Neural cell (in vitro differentiated cells): Measurements from ENCODE around the gene PGLYRP1. TPM values are rescaled to one million over a fixed set of nuclear protein-coding genes. Genes with fewer than 3 reads are reported as not detected.

Experiments
- H2AFZ ChIP-seq: fragments of 200-600, 300-800 bp; sonication (generic), shearing (Covaris generic); 2 replicates; pipeline ENCODE4 v1.6.0; 2014; ENCODE audit warnings: low read depth, mild to moderate bottlenecking, antibody characterized with exemption, low read length, moderate library complexity
- H3F3A ChIP-seq: fragments of 200-600 bp; shearing (Covaris generic); 2 replicates; pipeline ENCODE4 v1.6.1; 2016; ENCODE audit warnings: mild to moderate bottlenecking, moderate library complexity, mixed read lengths, antibody characterized with exemption, low read length; ENCODE audit not compliant: insufficient read depth, poor library complexity, severe bottlenecking
- H3K27ac ChIP-seq: fragments of 200-600, 300-800 bp; sonication (generic), shearing (Covaris generic); 2 replicates; pipeline ENCODE4 v1.5.1; 2014; ENCODE audit warnings: mild to moderate bottlenecking, low read length, moderate library complexity
- H3K27me3 ChIP-seq: fragments of 300-800, 200-600 bp; sonication (generic), shearing (Covaris generic); 2 replicates; pipeline ENCODE4 v1.6.0; 2014; ENCODE audit warnings: mild to moderate bottlenecking, low read depth, low read length, moderate library complexity; ENCODE audit not compliant: insufficient read depth
- H3K36me3 ChIP-seq: fragments of 300-800, 200-600 bp; sonication (generic), shearing (Covaris generic); 2 replicates; pipeline ENCODE4 v1.5.1; 2014; ENCODE audit warnings: mild to moderate bottlenecking, antibody characterized with exemption, low read length, moderate library complexity; ENCODE audit not compliant: insufficient read depth
- H3K4me2 ChIP-seq: fragments of 300-800, 200-600 bp; sonication (generic), shearing (Covaris generic); 2 replicates; pipeline ENCODE4 v1.6.0; 2014; ENCODE audit warnings: mild to moderate bottlenecking, low read length
- H3K4me3 ChIP-seq: fragments of 300-800, 200-600 bp; sonication (generic), shearing (Covaris generic); 2 replicates; pipeline ENCODE4 v1.5.1; 2014; ENCODE audit warnings: mild to moderate bottlenecking, low read length, moderate library complexity
- H3K79me2 ChIP-seq: fragments of 200-600 bp; shearing (Covaris generic); replicated peaks from 2 replicates; pipeline ENCODE4 v1.6.0; 2014; ENCODE audit warnings: mild to moderate bottlenecking, low read length, moderate library complexity; ENCODE audit not compliant: insufficient read depth
- H3K9ac ChIP-seq: fragments of 300-800, 200-600 bp; sonication (generic), shearing (Covaris generic); 2 replicates; pipeline ENCODE4 v1.6.1; 2016; ENCODE audit warnings: mild to moderate bottlenecking, low read length, mixed read lengths
- H3K9me2 ChIP-seq: fragments of 200-600 bp; shearing (Covaris generic); 2 replicates; pipeline ENCODE4 v1.6.1; 2016; ENCODE audit warnings: mild to moderate bottlenecking, low read length, mixed read lengths; ENCODE audit not compliant: insufficient read depth
- H3K9me3 ChIP-seq: fragments of 200-600, 300-800 bp; sonication (generic), shearing (Covaris generic); 2 replicates; pipeline ENCODE4 v1.6.1; 2016; ENCODE audit warnings: mild to moderate bottlenecking, mixed run types, low read length, moderate library complexity, mixed read lengths
- H4K20me1 ChIP-seq: fragments of 200-600 bp; shearing (Covaris generic); 2 replicates; pipeline ENCODE4 v1.6.1; 2016; ENCODE audit warnings: mild to moderate bottlenecking, mixed run types; ENCODE audit not compliant: insufficient read depth
- EP300 ChIP-seq: fragments of 450-650 bp; conservative IDR thresholded peaks from 2 replicates; pipeline ENCODE4 v1.6.1; 2014; ENCODE audit warnings: antibody characterized with exemption, mild to moderate bottlenecking, moderate library complexity; ENCODE audit not compliant: poor library complexity, severe bottlenecking
- EZH2 ChIP-seq: fragments of 200-600, 300-800 bp; shearing (Covaris generic), sonication (generic); IDR thresholded peaks from 2 replicates; pipeline ENCODE4 v1.6.1; 2014; ENCODE audit warnings: antibody characterized with exemption, low read length, borderline replicate concordance, mild to moderate bottlenecking; ENCODE audit not compliant: insufficient read depth, poor library complexity, severe bottlenecking
- MXI1 ChIP-seq: fragments of 450-650 bp; conservative IDR thresholded peaks from 2 replicates; pipeline ENCODE4 v1.6.1; 2014; ENCODE audit warnings: antibody characterized with exemption, mild to moderate bottlenecking; ENCODE audit not compliant: poor library complexity, severe bottlenecking
- POLR2AphosphoS5 ChIP-seq: IDR thresholded peaks from 2 replicates; pipeline ENCODE4 v1.6.1; 2012
- RAD21 ChIP-seq: fragments of 450-650 bp; conservative IDR thresholded peaks from 2 replicates; pipeline ENCODE4 v1.6.1; 2014; ENCODE audit warnings: antibody characterized with exemption, mild to moderate bottlenecking, moderate library complexity
- SMC3 ChIP-seq: fragments of 450-650 bp; conservative IDR thresholded peaks from 2 replicates; pipeline ENCODE4 v1.6.1; 2014; ENCODE audit warnings: antibody characterized with exemption, mild to moderate bottlenecking, moderate library complexity; ENCODE audit not compliant: poor library complexity
- TAF1 ChIP-seq: IDR thresholded peaks from 2 replicates; pipeline ENCODE4 v1.6.1; 2012; ENCODE audit warnings: low read depth
- polyA plus RNA-seq: library from polyadenylated mRNA; depleted of rRNA; stranded (reverse); fragments of >200 nt; gene quantifications from 2 replicates; pipeline ENCODE4 v1.2.3, GENCODE V29; 2014
- TF ChIP-seq, protein P1 (sequence below): IDR thresholded peaks from 2 replicates; pipeline ENCODE4 v1.6.1; 2012; ENCODE audit warnings: borderline replicate concordance
- TF ChIP-seq, protein P2 (sequence below): fragments of 450-650 bp; IDR thresholded peaks from 2 replicates; pipeline ENCODE4 v1.5.1; 2014; ENCODE audit warnings: antibody characterized with exemption, mild to moderate bottlenecking, moderate library complexity; ENCODE audit not compliant: poor library complexity, severe bottlenecking

PGLYRP1 gene
- polyA plus RNA-seq, 1 donor from 2014 or later: not detected

DNA sequence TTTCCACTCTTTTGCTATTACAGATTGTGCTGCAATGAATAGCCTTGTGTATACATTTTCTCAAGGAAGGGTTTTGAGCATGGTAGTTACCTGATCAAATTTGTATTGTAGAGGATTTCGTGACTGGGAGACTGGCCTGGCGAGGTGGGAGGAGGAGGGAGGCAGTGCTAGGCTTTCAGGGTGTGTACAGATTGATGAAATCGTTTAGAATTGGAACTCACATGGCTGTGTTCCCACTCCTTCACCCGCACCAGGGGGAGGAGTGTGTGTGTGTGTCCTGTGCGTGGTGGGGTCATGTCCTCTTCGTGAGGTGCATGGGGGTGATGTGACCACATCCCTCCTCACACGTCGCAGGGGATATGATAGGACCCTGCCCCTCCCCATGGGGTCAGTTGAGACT lies 8.3 kb downstream of the PGLYRP1 start:
- H3K9me2 ChIP-seq: no peaks in the 10 kb centered on the region

DNA sequence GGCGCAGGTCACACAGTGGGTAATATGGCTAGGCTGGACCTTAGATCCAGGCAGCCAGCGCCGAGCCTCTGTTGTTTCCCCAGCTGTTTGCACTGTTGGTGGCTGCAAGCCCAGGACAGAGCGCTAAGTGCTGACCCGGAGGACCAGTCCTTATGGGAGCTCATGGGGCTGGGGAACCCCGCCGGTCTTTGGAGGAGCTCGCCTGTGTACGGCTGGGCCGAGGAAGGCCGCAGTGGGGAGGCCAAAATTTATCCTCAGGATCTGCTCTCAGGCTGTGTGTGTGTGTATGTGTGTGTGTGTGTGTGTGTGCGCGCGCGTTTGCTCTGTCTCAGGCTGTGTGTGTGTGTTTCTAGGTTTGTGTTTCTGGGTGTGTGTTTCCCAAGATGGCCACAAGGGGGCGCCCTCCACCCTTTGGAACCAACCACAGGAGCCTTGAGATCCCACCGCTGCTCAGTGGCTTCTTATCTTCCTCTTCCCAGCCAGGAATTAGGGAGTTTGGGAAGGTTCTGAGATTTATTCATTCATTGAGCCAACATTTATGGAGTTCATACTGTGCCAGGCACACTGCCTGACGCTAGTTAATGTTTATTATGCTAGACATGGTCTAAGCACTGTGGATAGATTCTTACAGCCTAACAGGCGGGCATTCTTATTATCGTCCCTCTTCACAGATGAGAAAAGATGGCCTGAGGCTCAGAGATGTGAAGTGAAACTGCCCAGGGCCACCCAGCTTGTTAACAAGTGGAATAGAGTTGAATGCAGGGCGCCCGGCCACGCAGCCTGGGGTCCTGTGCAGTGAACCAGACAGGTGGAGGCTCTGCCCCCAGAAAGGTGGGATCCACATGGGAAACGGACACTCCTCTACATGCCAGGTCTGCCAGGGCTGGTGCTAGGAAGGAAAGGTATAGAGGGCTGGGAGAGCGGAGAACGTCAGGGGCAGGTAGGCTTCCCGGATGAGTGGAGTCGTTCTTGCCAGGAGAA lies 13.0 kb downstream of the PGLYRP1 start:
- Histone ChIP-seq H3K27ac (no peak overlapping the region), H3K9me2 (no peaks in the 10 kb centered on the region), H2AFZ (no peak overlapping the region), H3K27me3 (peaks cover 4% of the 10 kb centered on the region), H3K4me3 (no peak overlapping the region), H3K9ac (no peak overlapping the region), H3K79me2 (no peaks in the 10 kb centered on the region), H3K36me3 (no peaks in the 10 kb centered on the region), H3K9me3 (no peaks in the 10 kb centered on the region), H4K20me1 (no peaks in the 10 kb centered on the region), H3K4me2 (no peak overlapping the region), H3F3A (no peaks in the 10 kb centered on the region)
- TF ChIP-seq POLR2AphosphoS5 (no peak), SMC3 (peak; percentile 87), EZH2 (no peak), MXI1 (peak; percentile 20), TAF1 (no peak), EP300 (no peak), RAD21 (peak; percentile 73)
- TF ChIP-seq, protein P1, sequence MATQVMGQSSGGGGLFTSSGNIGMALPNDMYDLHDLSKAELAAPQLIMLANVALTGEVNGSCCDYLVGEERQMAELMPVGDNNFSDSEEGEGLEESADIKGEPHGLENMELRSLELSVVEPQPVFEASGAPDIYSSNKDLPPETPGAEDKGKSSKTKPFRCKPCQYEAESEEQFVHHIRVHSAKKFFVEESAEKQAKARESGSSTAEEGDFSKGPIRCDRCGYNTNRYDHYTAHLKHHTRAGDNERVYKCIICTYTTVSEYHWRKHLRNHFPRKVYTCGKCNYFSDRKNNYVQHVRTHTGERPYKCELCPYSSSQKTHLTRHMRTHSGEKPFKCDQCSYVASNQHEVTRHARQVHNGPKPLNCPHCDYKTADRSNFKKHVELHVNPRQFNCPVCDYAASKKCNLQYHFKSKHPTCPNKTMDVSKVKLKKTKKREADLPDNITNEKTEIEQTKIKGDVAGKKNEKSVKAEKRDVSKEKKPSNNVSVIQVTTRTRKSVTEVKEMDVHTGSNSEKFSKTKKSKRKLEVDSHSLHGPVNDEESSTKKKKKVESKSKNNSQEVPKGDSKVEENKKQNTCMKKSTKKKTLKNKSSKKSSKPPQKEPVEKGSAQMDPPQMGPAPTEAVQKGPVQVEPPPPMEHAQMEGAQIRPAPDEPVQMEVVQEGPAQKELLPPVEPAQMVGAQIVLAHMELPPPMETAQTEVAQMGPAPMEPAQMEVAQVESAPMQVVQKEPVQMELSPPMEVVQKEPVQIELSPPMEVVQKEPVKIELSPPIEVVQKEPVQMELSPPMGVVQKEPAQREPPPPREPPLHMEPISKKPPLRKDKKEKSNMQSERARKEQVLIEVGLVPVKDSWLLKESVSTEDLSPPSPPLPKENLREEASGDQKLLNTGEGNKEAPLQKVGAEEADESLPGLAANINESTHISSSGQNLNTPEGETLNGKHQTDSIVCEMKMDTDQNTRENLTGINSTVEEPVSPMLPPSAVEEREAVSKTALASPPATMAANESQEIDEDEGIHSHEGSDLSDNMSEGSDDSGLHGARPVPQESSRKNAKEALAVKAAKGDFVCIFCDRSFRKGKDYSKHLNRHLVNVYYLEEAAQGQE: peak; percentile 54

More for the DNA sequence above, 8.3 kb downstream of the PGLYRP1 start:
- no peak for TF ChIP-seq MXI1
- TF ChIP-seq POLR2AphosphoS5: no peak
- TF ChIP-seq, protein P2, sequence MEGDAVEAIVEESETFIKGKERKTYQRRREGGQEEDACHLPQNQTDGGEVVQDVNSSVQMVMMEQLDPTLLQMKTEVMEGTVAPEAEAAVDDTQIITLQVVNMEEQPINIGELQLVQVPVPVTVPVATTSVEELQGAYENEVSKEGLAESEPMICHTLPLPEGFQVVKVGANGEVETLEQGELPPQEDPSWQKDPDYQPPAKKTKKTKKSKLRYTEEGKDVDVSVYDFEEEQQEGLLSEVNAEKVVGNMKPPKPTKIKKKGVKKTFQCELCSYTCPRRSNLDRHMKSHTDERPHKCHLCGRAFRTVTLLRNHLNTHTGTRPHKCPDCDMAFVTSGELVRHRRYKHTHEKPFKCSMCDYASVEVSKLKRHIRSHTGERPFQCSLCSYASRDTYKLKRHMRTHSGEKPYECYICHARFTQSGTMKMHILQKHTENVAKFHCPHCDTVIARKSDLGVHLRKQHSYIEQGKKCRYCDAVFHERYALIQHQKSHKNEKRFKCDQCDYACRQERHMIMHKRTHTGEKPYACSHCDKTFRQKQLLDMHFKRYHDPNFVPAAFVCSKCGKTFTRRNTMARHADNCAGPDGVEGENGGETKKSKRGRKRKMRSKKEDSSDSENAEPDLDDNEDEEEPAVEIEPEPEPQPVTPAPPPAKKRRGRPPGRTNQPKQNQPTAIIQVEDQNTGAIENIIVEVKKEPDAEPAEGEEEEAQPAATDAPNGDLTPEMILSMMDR: no peak
- TF ChIP-seq, protein P1: no peak
- TF ChIP-seq SMC3: no peak
- TF ChIP-seq RAD21: no peak
- no peak for TF ChIP-seq TAF1
- TF ChIP-seq EP300: no peak
- no peak for TF ChIP-seq EZH2
- Histone ChIP-seq H3K9ac (peak overlapping the region; percentile 32), H3K27ac (no peak overlapping the region), H3K79me2 (no peaks in the 10 kb centered on the region), H3F3A (no peaks in the 10 kb centered on the region), H3K36me3 (no peaks in the 10 kb centered on the region), H2AFZ (no peak overlapping the region), H3K9me3 (no peaks in the 10 kb centered on the region), H3K4me3 (peak overlapping the region; percentile 54), H4K20me1 (no peaks in the 10 kb centered on the region), H3K4me2 (no peak overlapping the region), H3K27me3 (peaks cover 20% of the 10 kb centered on the region)
